ENCODE measurements around the gene ADAMTS17.

Gene ADAMTS17

GRCh38 chr15:100060276-100060926 is 281.4 kb downstream of the ADAMTS17 start:
- DNase-seq, result no peak

GRCh38 chr15:100059521-100059920 is 282.3 kb downstream of the ADAMTS17 start:
- no peak for DNase-seq

- DNase-seq, result no peak
Observed at GRCh38 chr15:100059094-100059493, 282.7 kb downstream of the ADAMTS17 start.

- DNase-seq, result no peak
Observed at GRCh38 chr15:100058458-100058857, 283.3 kb downstream of the ADAMTS17 start.

GRCh38 chr15:100057281-100057680 is 284.5 kb downstream of the ADAMTS17 start:
- no peak for DNase-seq

GRCh38 chr15:100056411-100057072 is 285.2 kb downstream of the ADAMTS17 start:
- DNase-seq, result no peak

- no peak for DNase-seq
Observed at GRCh38 chr15:100055821-100056220, 286.0 kb downstream of the ADAMTS17 start.

- no peak for DNase-seq
Observed at GRCh38 chr15:100054539-100054938, 287.2 kb downstream of the ADAMTS17 start.

GRCh38 chr15:100053474-100054121 is 288.2 kb downstream of the ADAMTS17 start:
- no peak for DNase-seq

GRCh38 chr15:100052716-100053473 is 288.9 kb downstream of the ADAMTS17 start:
- no peak for DNase-seq

- no peak for DNase-seq
Observed at GRCh38 chr15:100050877-100051786, 290.6 kb downstream of the ADAMTS17 start.

- DNase-seq, result no peak
Observed at GRCh38 chr15:100049936-100050876, 291.6 kb downstream of the ADAMTS17 start.

GRCh38 chr15:100049483-100049882 is 292.3 kb downstream of the ADAMTS17 start:
- no peak for DNase-seq

GRCh38 chr15:100048736-100049135 is 293.0 kb downstream of the ADAMTS17 start:
- no peak for DNase-seq

GRCh38 chr15:100043692-100044091 is 298.1 kb downstream of the ADAMTS17 start:
- no peak for DNase-seq

GRCh38 chr15:100043068-100043641 is 298.6 kb downstream of the ADAMTS17 start:
- no peak for DNase-seq

GRCh38 chr15:100042558-100042957 is 299.2 kb downstream of the ADAMTS17 start:
- no peak for DNase-seq

- DNase-seq, result no peak
Observed at GRCh38 chr15:100041127-100041828, 300.5 kb downstream of the ADAMTS17 start.

- no peak for DNase-seq
Observed at GRCh38 chr15:100039994-100040393, 301.8 kb downstream of the ADAMTS17 start.

GRCh38 chr15:100038736-100039135 is 303.0 kb downstream of the ADAMTS17 start:
- DNase-seq, result no peak

Measured in activated T-cell treated with anti-CD3 and anti-CD28 coated beads, Interleukin-2, amount 50 U/mL, for 1 hour (primary cell).